HCT116 (cell line): ENCODE measurements around the gene PCSK6. TPM values are rescaled to one million over a fixed set of nuclear protein-coding genes. Genes with fewer than 3 reads are reported as not detected.

ENCODE experiments used
- ATAC-seq: fragments of 200-7000 bp; cut with Tn5 transposase; 2 replicates; pipeline ENCODE4 v1.9.1; 2020; ENCODE audit warnings: mild to moderate bottlenecking, moderate library complexity
- BruUV-seq: library from RNA; stranded (reverse); fragments of 400-500 nt; replicated peaks from 2 replicates; lab custom pipeline; 2021; lab: Mats Ljungman, UMichigan
- CTCF ChIA-PET: fragments of 300-600 bp; sonication (Branson Sonifier 250); formaldehyde crosslinking; loops from one replicate; lab custom pipeline; 2021; ENCODE audit warnings: antibody characterized with exemption; lab: Charles Lee
- POLR2A ChIA-PET: fragments of 300-600, 350-600 bp; sonication (Branson Sonifier 250); formaldehyde crosslinking; loops from one replicate; lab custom pipeline; 2021; ENCODE audit warnings: antibody characterized with exemption; lab: Charles Lee
- RAD21 ChIA-PET, 2 experiments: fragments of 300-600 bp; sonication (Branson Sonifier 250); formaldehyde crosslinking; loops; one replicate each; lab custom pipeline; 2023; ENCODE audit warnings: low total read pairs in 2 of 2; ENCODE audit not compliant: uncharacterized antibody in 2 of 2, unreplicated experiment in 2 of 2, low non-redundant PET in 1 of 2; lab: Charles Lee
- DNase-seq: peaks from one replicate; pipeline ENCODE4 v3.0.0-alpha.2; 2010; ENCODE audit warnings: low read depth, low spot score
- H2AFZ ChIP-seq: fragments of 200-600 bp; shearing (Covaris generic), sonication (generic); 2 replicates; pipeline ENCODE4 v1.6.1; 2017; ENCODE audit warnings: low read depth, mixed run types, mixed read lengths, antibody characterized with exemption, low read length; ENCODE audit not compliant: poor library complexity, severe bottlenecking
- H3K27ac ChIP-seq: 2 replicates; pipeline ENCODE4 v1.5.1; 2012; ENCODE audit warnings: low read depth, low read length
- H3K27me3 ChIP-seq: fragments of 200-600 bp; sonication (generic); 2 replicates; pipeline ENCODE4 v1.6.1; 2016; ENCODE audit warnings: mixed run types, low read length, mixed read lengths; ENCODE audit not compliant: insufficient read depth
- H3K36me3 ChIP-seq, 2 experiments: fragments of 200-500 bp in 1 of 2; fragments of 200-600 bp in 1 of 2; sonication (Bioruptor generic) in 1 of 2; sonication (generic) in 1 of 2; 2 replicates each; pipeline versions ENCODE4 v1.5.1 to v1.6.1; 2014 to 2016; ENCODE audit warnings: low read length in 2 of 2, inconsistent platforms in 1 of 2, mixed read lengths in 1 of 2, mixed run types in 1 of 2; ENCODE audit not compliant: insufficient read depth in 2 of 2, control insufficient read depth in 1 of 2
- H3K4me1 ChIP-seq, 2 experiments: fragments of 200-600 bp in 1 of 2; sonication (generic) in 1 of 2; 2 replicates each; pipeline versions ENCODE4 v1.5.1 to v1.6.1; 2012 to 2017; ENCODE audit warnings: low read length in 2 of 2, inconsistent platforms in 1 of 2, mild to moderate bottlenecking in 1 of 2, mixed read lengths in 1 of 2, mixed run types in 1 of 2, moderate library complexity in 1 of 2; ENCODE audit not compliant: insufficient read depth in 2 of 2, control insufficient read depth in 1 of 2
- H3K4me2 ChIP-seq: fragments of 200-600 bp; sonication (generic); 2 replicates; pipeline ENCODE4 v1.6.1; 2017; ENCODE audit warnings: mixed run types, low read length, mixed read lengths
- H3K4me3 ChIP-seq, 2 experiments: fragments of 200-600 bp in 1 of 2; sonication (generic) in 1 of 2; replicated peaks in 1 of 2; 2 replicates each; pipeline ENCODE4 v1.5.1; 2011 to 2016; ENCODE audit warnings: low read length in 2 of 2, control low read depth in 1 of 2, low read depth in 1 of 2, mild to moderate bottlenecking in 1 of 2, mixed read lengths in 1 of 2, mixed run types in 1 of 2
- H3K79me2 ChIP-seq: fragments of 200-600 bp; sonication (generic); 2 replicates; pipeline ENCODE4 v1.6.1; 2017; ENCODE audit warnings: mild to moderate bottlenecking, mixed run types, low read length, moderate library complexity, mixed read lengths; ENCODE audit not compliant: insufficient read depth
- H3K9ac ChIP-seq: fragments of 200-600 bp; sonication (generic); 2 replicates; pipeline ENCODE4 v1.6.1; 2016; ENCODE audit warnings: low read length, mixed read lengths
- H3K9me2 ChIP-seq: fragments of 200-600 bp; sonication (generic), shearing (Covaris generic); 2 replicates; pipeline ENCODE4 v1.6.1; 2017; ENCODE audit warnings: mixed run types, mild to moderate bottlenecking, moderate library complexity; ENCODE audit not compliant: insufficient read depth
- H3K9me3 ChIP-seq, 2 experiments: fragments of 200-500 bp in 1 of 2; fragments of 200-600 bp in 1 of 2; sonication (Bioruptor generic) in 1 of 2; sonication (generic) in 1 of 2; 2 replicates each; pipeline ENCODE4 v1.6.1; 2014 to 2017; ENCODE audit warnings: low read length in 2 of 2, mixed read lengths in 2 of 2, inconsistent platforms in 1 of 2, low read depth in 1 of 2, mild to moderate bottlenecking in 1 of 2, mixed run types in 1 of 2, moderate library complexity in 1 of 2; ENCODE audit not compliant: control insufficient read depth in 1 of 2, insufficient read depth in 1 of 2
- H4K20me1 ChIP-seq: fragments of 200-600 bp; sonication (generic), shearing (Covaris generic); 2 replicates; pipeline ENCODE4 v1.6.1; 2017; ENCODE audit warnings: mixed run types, mild to moderate bottlenecking, moderate library complexity; ENCODE audit not compliant: insufficient read depth
- CBX3 ChIP-seq: IDR thresholded peaks from 2 replicates; pipeline ENCODE4 v1.6.1; 2012; ENCODE audit warnings: low read depth
- EGR1 ChIP-seq: IDR thresholded peaks from 2 replicates; pipeline ENCODE4 v1.6.1; 2012; ENCODE audit warnings: low read depth
- ELF1 ChIP-seq: IDR thresholded peaks from 2 replicates; pipeline ENCODE4 v1.6.1; 2012; ENCODE audit warnings: low read depth, borderline replicate concordance
- EZH2 ChIP-seq: fragments of 200-600 bp; sonication (generic); IDR thresholded peaks from 2 replicates; pipeline ENCODE4 v1.6.1; 2017; ENCODE audit warnings: antibody characterized with exemption, mixed run types
- EZH2phosphoT487 ChIP-seq: fragments of 200-600 bp; IDR thresholded peaks from 2 replicates; pipeline ENCODE4 v1.6.1; 2018; ENCODE audit warnings: antibody characterized with exemption, borderline replicate concordance
- MAX ChIP-seq: IDR thresholded peaks from 2 replicates; pipeline ENCODE4 v1.6.1; 2012
- POLR2A ChIP-seq: IDR thresholded peaks from 2 replicates; pipeline ENCODE4 v1.7.0; 2011; ENCODE audit warnings: borderline replicate concordance; ENCODE audit not compliant: insufficient read depth, insufficient read length; ENCODE audit errors: extremely low read depth
- SP1 ChIP-seq: IDR thresholded peaks from 2 replicates; pipeline ENCODE4 v1.6.1; 2012; ENCODE audit warnings: low read depth
- YY1 ChIP-seq: IDR thresholded peaks from 2 replicates; pipeline ENCODE4 v1.6.1; 2011; ENCODE audit warnings: low read length, low read depth, moderate library complexity, mild to moderate bottlenecking; ENCODE audit not compliant: insufficient replicate concordance; ENCODE audit errors: extremely low read depth
- intact Hi-C: fragments of 100-400 bp; cut with micrococcal nuclease; formaldehyde crosslinking; loops from 2 replicates; pipeline ENCODE4 v1.10.0; 2022
- total RNA-seq: library from RNA; stranded (reverse); gene quantifications from one replicate; pipeline ENCODE4 v1.2.1, GENCODE V29; 2021; ENCODE audit not compliant: unreplicated experiment

PCSK6 gene
- total RNA-seq, 1 experiment from 2014 or later, result 13.5 TPM

DNA sequence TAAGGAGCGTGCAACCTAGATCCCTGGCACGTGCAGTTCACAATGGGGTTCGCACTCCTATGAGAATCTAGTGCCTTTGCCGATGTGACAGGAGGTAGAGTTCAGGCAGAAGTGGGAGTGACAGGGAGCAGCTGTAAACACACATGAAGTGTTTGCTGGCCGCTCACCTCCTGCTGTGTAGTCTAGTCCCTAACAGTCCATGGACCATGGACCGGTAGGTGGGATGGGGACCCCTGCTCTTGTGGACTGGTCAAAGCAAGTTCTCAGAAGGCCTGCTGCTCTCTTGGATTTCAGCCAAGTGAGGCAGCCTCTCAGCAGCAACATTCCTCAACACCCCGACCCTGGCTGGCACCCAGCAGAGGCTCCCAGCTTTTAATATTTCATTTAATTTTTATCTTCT is 136.3 kb downstream of the PCSK6 start:
- TF ChIP-seq CBX3 (no peak), EZH2 (no peak)
- DNase-seq, result no peak
- no TSS peak for BruUV-seq
- Histone ChIP-seq H3K4me2 (no peak overlapping the region), H3K4me3 (no peak overlapping the region), H3K36me3 (no peaks in the 10 kb centered on the region), H3K9ac (no peak overlapping the region), H3K27me3 (no peaks in the 10 kb centered on the region), H3K4me1 (0 out of 4 replicates have a peak, but pooled peaks cover 0 to 2% of the 10 kb centered on the region in 2 experiments), H3K9me2 (no peaks in the 10 kb centered on the region), H3K79me2 (no peaks in the 10 kb centered on the region), H4K20me1 (no peaks in the 10 kb centered on the region), H3K9me3 (no peaks in the 10 kb centered on the region), H2AFZ (no peak overlapping the region), H3K27ac (no peak overlapping the region)
- intact Hi-C loops, result no loop called here
- no peak for ATAC-seq
- POLR2A ChIA-PET, result no interaction called here
- RAD21 ChIA-PET, result no interaction called here
- CTCF ChIA-PET, result no interaction called here

DNA sequence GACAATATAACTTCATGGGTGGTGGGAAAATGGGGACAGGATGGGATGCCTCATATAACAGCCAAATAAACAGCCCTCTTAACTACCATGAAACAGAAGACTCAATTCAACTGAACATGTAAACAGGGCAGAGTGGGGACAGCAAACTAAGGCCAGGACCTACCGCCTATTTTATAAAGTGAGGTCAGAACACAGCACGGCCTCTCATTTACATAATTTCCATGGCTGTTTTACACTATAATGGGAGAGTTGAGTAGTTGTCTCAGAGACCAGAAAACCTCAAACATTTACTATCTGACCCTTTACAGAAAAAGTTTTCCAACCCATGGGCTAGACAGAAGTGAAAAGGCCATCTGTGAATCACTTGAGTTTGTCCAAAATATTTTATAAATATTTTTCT is 137.8 kb downstream of the PCSK6 start:
- ChIA-PET RAD21 (no interaction called here), CTCF (no interaction called here), POLR2A (no interaction called here)
- Histone ChIP-seq H3K4me3 (no peak overlapping the region), H3K4me2 (no peak overlapping the region), H4K20me1 (no peaks in the 10 kb centered on the region), H3K36me3 (no peaks in the 10 kb centered on the region), H3K27me3 (no peaks in the 10 kb centered on the region), H3K9me2 (no peaks in the 10 kb centered on the region), H3K79me2 (no peaks in the 10 kb centered on the region), H3K9me3 (no peaks in the 10 kb centered on the region), H2AFZ (no peak overlapping the region)
- BruUV-seq, result no TSS peak
- ATAC-seq, result no peak
- TF ChIP-seq ELF1 (no peak), EGR1 (no peak), EZH2 (no peak), YY1 (no peak), EZH2phosphoT487 (no peak), SP1 (no peak), MAX (no peak), POLR2A (no peak), CBX3 (no peak)
- TF ChIP-seq, all 23 proteins: peak for 0
- intact Hi-C loops, result no loop called here
- no peak for DNase-seq
- Histone ChIP-seq H3K4me1 (0 out of 4 replicates have a peak, but pooled peaks cover 0 to 2% of the 10 kb centered on the region in 2 experiments), H3K27ac (no peak overlapping the region), H3K9ac (no peak overlapping the region)
